Measurements from ENCODE around the gene LMOD1.

DNA sequence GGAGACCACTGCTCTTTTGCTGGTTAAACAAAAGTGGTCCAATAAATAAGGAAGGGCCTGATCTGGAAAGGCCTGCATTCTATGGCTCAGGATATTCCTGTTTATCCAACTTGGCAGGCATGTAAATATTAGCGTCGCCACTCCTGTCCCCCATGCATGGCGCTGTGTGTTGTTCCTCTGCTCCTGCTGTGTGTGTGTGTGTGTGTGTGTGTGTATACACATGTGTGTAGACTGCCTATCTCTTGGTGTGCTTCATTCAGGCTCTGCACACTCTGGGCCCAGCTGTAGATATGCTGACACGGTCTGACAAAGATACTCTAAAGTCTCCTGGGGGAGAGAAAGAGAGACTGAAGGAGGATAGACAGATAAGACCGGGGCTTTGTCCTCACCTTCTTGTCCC lies 6.8 kb downstream of the LMOD1 start:
- TF ChIP-seq POLR2A (IDR thresholded peaks at IDR 0.05; ENCODE audit: low read depth, low read length) (no peak), POLR2AphosphoS5 (IDR thresholded peaks at IDR 0.05; ENCODE audit: low read depth, low read length) (no peak)

Data from GM12892 (cell line).